ENCODE results near the gene MCF2L2.

The MCF2L2 gene

DNA sequence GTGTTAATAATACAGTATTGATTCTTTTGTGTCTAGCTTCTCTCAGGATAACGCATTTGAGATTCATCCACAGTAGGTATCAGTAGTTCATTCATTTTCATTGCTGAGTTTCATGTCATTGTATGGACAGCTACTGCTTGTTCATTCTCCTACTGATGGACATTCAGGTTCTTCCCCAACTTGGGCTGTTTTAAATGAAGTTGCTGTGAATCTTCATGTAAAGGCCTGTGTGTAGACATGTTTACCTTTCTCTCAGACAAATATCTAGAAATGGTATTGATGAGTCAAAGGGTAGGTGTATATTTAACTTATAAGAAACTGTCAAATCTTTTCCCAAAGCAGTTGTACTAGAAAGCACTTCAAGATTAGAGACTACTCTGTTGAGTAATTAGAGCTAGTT is 26.7 kb downstream of the MCF2L2 start:
- no peak for DNase-seq (ENCODE audit: low spot score)
- in situ Hi-C loops (cut with MboI; ENCODE audit: low pct_unique_long_range_greater_than_20kb, low sequenced_read_pairs, unreplicated experiment): no loop called here

DNA sequence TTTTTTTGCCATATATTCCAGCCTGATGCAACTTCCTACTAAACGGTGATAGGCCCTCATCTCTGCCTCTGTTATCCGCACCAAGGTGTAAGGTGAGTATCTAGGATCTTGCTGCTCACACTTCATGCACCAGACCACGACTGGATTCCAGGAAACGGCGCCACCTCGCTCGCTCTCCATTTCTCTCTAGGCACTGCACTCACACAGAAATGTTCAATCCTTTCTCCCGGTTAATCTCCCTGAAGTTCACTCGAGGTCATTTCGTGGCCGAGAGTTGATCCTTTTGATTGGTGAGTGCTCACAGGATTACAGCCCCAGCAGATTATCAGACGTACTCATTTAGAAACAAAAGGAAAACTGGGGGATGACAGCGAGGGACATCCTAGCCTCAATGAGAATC is 28.1 kb downstream of the MCF2L2 start:
- in situ Hi-C loops (cut with MboI; ENCODE audit: low pct_unique_long_range_greater_than_20kb, low sequenced_read_pairs, unreplicated experiment): no loop called here
- TF ChIP-seq, protein P1, sequence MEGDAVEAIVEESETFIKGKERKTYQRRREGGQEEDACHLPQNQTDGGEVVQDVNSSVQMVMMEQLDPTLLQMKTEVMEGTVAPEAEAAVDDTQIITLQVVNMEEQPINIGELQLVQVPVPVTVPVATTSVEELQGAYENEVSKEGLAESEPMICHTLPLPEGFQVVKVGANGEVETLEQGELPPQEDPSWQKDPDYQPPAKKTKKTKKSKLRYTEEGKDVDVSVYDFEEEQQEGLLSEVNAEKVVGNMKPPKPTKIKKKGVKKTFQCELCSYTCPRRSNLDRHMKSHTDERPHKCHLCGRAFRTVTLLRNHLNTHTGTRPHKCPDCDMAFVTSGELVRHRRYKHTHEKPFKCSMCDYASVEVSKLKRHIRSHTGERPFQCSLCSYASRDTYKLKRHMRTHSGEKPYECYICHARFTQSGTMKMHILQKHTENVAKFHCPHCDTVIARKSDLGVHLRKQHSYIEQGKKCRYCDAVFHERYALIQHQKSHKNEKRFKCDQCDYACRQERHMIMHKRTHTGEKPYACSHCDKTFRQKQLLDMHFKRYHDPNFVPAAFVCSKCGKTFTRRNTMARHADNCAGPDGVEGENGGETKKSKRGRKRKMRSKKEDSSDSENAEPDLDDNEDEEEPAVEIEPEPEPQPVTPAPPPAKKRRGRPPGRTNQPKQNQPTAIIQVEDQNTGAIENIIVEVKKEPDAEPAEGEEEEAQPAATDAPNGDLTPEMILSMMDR (IDR thresholded peaks at IDR 0.05; ENCODE audit: extremely low read depth, insufficient read depth, missing control alignments): no peak
- no peak for DNase-seq (ENCODE audit: low spot score)

More for the DNA sequence above, 26.7 kb downstream of the MCF2L2 start:
- TF ChIP-seq, protein P1 (IDR thresholded peaks at IDR 0.05; ENCODE audit: extremely low read depth, insufficient read depth, missing control alignments): no peak

DNA sequence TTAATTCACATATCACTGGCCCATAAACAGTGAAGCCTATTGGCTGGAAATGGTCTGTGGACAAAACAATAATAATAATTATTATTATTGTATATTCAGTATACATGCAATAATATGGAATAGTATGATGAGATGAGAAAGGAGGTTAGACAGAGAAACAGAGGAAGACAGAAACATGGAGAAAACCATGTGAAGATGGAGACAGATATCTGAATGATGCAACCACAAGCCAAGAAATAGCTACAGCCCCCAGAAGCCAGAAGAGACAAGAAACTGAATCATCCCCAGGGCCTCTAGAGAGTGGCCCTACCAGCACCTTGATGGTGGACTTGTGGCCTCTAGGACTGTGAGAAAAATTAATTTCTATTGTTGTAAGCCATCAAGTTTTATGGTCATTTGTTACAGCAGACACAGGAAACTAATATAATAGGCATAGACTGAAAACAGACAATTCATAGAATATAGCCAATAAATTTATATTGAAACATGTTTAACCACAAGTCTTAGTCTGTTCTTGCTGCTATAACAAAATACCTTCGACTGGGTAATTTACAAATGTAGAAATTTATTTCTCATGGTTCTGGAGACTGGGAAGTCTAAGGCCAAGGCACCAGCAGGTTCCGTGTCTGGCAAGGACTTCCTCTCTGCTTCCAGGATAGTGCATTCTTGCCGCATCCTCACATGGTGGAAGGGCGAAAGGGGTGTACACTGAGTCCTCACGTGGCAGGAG is 31.6 kb downstream of the MCF2L2 start:
- in situ Hi-C loops (cut with MboI; ENCODE audit: low pct_unique_long_range_greater_than_20kb, low sequenced_read_pairs, unreplicated experiment): loop anchor here (25.0 kb wide), 2 partner anchors 485 to 685 kb away; no protein-coding TSS in a partner anchor
- TF ChIP-seq, protein P1 (IDR thresholded peaks at IDR 0.05; ENCODE audit: extremely low read depth, insufficient read depth, missing control alignments): no peak
- no peak for DNase-seq (ENCODE audit: low spot score)

DNA sequence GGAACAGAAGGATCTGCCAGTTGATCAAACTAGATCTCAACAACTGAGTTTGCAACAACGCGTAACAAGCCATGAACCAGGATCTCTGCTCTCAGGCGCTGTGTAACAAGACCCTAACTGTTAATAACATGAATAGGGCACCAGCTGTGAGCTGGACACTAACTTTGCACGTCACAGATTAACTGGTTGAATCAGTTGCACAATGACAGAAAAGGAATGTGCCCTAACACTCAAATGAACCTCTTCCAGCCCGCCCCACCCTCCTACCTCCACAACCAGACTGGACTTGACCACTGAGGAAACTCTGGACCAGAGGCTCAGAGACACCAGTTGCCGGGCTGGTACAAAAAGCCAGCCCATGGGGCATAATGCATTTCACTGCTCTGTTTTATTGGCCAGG is 34.3 kb downstream of the MCF2L2 start:
- TF ChIP-seq, protein P1 (IDR thresholded peaks at IDR 0.05; ENCODE audit: extremely low read depth, insufficient read depth, missing control alignments): no peak
- no peak for DNase-seq (ENCODE audit: low spot score)
- in situ Hi-C loops (cut with MboI; ENCODE audit: low pct_unique_long_range_greater_than_20kb, low sequenced_read_pairs, unreplicated experiment): loop anchor here (25.0 kb wide), 2 partner anchors 482 to 682 kb away; no protein-coding TSS in a partner anchor

DNA sequence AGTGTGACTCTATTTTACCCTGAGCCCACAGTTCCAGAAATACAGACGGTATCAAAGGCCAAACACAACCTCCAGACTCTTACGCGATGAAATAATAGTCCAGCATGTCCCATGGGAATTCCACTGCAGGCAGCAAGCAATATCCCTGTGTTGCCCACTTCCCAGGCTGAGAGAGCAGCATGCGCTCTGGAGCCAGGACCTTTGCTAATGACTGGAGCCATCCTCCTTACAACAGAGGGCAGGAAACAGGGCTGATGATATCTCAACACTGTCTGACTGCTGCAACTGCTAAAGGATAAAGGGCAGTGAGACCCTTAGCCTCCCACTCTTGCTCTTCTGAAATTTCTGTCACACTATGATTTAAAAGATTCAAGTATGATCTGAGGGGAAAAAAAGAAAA is 34.8 kb downstream of the MCF2L2 start:
- DNase-seq (ENCODE audit: low spot score): no peak
- in situ Hi-C loops (cut with MboI; ENCODE audit: low pct_unique_long_range_greater_than_20kb, low sequenced_read_pairs, unreplicated experiment): loop anchor here (25.0 kb wide), 2 partner anchors 481 to 681 kb away; no protein-coding TSS in a partner anchor
- TF ChIP-seq, protein P1 (IDR thresholded peaks at IDR 0.05; ENCODE audit: extremely low read depth, insufficient read depth, missing control alignments): no peak

DNA sequence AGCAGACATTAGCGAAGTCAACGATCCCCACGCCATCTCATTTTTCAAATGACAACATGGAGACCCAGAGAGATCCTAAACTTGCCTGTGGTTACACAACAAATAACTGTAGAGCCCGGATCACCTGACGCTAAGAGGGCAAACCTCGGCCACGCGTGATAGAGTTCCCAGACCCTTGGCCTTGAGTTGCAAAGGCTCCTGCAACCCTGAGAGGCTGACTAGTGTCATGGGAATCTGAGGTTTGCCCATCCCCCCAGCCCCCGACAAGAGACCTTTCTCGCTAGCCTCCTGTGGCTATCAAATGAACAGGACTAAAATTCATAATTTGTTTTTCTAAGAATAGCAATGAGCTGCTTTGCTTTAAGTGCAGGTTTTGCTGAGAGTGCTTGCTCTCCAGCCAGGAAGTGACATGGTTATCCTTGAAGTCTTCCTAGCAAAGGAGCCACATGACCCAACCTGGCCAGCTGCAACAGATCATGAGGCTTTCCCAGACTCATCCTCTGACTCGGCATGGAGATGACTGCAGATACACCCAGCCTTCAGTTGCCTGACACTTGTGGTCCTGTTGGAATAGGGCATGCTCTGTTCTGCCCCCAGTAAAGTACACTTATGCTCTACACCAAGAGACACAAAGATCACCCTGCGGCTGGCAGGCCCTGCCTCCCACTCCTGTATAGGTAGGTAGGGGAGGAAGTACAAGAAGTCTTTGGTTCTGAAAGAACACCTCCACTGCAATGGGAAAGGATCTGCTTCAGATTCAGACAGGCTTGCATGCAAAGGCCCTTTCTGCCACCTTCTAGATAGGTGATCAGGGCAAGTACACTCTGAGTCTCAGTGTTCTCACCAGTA is 36.0 kb downstream of the MCF2L2 start:
- TF ChIP-seq, protein P1 (IDR thresholded peaks at IDR 0.05; ENCODE audit: extremely low read depth, insufficient read depth, missing control alignments): no peak
- DNase-seq (ENCODE audit: low spot score): no peak
- in situ Hi-C loops (cut with MboI; ENCODE audit: low pct_unique_long_range_greater_than_20kb, low sequenced_read_pairs, unreplicated experiment): loop anchor here (25.0 kb wide), 2 partner anchors 480 to 680 kb away; no protein-coding TSS in a partner anchor
